22Rv1 (cell line): Measurements from ENCODE around the gene LCN15.

Experiments used
- CTCF ChIP-seq: fragments of 450-650 bp; IDR thresholded peaks from 2 replicates; pipeline ENCODE4 v1.5.1; 2017; ENCODE audit warnings: mild to moderate bottlenecking
- ZFX ChIP-seq: fragments of 450-650 bp; IDR thresholded peaks from 2 replicates; pipeline ENCODE4 v1.6.1; 2017; ENCODE audit warnings: antibody characterized with exemption, borderline replicate concordance

DNA sequence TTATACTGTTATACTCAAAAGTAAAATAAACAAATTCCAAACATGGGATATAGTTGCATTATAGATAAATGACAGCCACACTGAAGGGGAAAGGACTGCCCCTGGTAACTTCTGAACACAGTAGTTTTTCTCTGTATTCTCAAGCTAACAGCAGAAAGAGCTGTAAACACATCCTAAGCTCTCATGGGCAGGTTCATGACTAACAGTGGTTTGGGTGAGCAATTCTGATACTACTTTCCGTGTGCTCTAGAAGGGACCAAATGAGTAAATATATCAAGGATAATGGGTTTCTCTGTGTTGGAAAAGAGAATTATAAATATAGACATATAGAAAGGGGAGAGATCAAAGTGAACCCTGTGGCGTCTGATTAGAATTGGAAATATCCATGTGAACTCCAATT lies 13.8 kb downstream of the LCN15 start:
- TF ChIP-seq CTCF (no peak), ZFX (no peak)
